ENCODE results near the gene TM7SF3. TPM values are rescaled to one million over a fixed set of nuclear protein-coding genes. Genes with fewer than 3 reads are reported as not detected.
A peak's percentile ranks its signal among the peaks of the same experiment; 100 is the strongest.

TM7SF3 gene
- total and polyA plus RNA-seq, 2 donors (not counting 1 experiment from before 2014, with no cell fraction given) = 85.3 to 156 TPM

DNA sequence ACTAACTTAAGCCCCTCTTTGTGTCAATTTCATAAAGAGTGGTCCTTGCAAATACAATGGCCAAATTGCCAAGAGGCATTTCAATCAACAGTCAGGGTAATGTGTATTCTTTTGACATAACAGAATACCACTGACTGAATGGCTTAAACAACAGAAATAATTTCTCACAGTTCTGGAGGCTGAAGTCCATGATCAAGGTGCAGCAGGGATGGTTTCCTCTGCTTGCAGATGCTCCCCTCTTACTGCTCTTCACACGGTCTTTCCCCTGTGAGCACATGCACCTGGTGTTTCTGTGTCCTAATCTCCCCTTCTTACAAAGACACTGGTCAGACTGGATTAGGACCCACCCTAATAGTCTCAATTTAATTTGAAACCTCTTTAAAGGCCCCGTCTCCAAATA lies 44.0 kb downstream of the TM7SF3 start:
- H3K4me1 ChIP-seq (ENCODE audit: control insufficient read depth, extremely low read depth, insufficient read depth, low read length) = no peaks in the 10 kb centered on the region
- H3K4me2 ChIP-seq (ENCODE audit: extremely low read depth, insufficient read depth, low read length) = no peak overlapping the region
- H3K9me3 ChIP-seq (ENCODE audit: control insufficient read depth, insufficient read depth, low read depth, low read length) = no peaks in the 10 kb centered on the region
- no peak overlapping the region for H3K4me3 ChIP-seq (replicated peaks in 1 of 4; ENCODE audit: control extremely low read depth in 1 of 4, insufficient read depth in 1 of 4, low read depth in 3 of 4, low read length in 4 of 4)
- no peak overlapping the region for H3K9ac ChIP-seq (ENCODE audit: insufficient read depth, low read length)
- no peak overlapping the region for H3K27ac ChIP-seq (ENCODE audit: insufficient read depth, low read length)
- H3K36me3 ChIP-seq (ENCODE audit: control insufficient read depth, insufficient read depth, low read length) = no peaks in the 10 kb centered on the region
- H3K79me2 ChIP-seq (ENCODE audit: control insufficient read depth, insufficient read depth, low read length) = no peaks in the 10 kb centered on the region
- H2AFZ ChIP-seq (ENCODE audit: low read length) = no peak overlapping the region
- no peak for DNase-seq (ENCODE audit: low read depth in 2 of 2)
- no peaks in the 10 kb centered on the region for H4K20me1 ChIP-seq (ENCODE audit: control insufficient read depth, extremely low read depth, insufficient read depth, low read length)
- TF ChIP-seq EZH2 (IDR thresholded peaks at IDR 0.05; ENCODE audit: low read length, missing control alignments) = no peak
- TF ChIP-seq, protein P1, sequence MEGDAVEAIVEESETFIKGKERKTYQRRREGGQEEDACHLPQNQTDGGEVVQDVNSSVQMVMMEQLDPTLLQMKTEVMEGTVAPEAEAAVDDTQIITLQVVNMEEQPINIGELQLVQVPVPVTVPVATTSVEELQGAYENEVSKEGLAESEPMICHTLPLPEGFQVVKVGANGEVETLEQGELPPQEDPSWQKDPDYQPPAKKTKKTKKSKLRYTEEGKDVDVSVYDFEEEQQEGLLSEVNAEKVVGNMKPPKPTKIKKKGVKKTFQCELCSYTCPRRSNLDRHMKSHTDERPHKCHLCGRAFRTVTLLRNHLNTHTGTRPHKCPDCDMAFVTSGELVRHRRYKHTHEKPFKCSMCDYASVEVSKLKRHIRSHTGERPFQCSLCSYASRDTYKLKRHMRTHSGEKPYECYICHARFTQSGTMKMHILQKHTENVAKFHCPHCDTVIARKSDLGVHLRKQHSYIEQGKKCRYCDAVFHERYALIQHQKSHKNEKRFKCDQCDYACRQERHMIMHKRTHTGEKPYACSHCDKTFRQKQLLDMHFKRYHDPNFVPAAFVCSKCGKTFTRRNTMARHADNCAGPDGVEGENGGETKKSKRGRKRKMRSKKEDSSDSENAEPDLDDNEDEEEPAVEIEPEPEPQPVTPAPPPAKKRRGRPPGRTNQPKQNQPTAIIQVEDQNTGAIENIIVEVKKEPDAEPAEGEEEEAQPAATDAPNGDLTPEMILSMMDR (conservative IDR thresholded peaks at IDR 0.05 in 1 of 2, IDR thresholded peaks at IDR 0.05 in 1 of 2; ENCODE audit: low read depth in 1 of 2, low read length in 2 of 2) = no peak
- no peaks in the 10 kb centered on the region for H3K27me3 ChIP-seq (ENCODE audit: control insufficient read depth, insufficient read depth, low read length)

DNA sequence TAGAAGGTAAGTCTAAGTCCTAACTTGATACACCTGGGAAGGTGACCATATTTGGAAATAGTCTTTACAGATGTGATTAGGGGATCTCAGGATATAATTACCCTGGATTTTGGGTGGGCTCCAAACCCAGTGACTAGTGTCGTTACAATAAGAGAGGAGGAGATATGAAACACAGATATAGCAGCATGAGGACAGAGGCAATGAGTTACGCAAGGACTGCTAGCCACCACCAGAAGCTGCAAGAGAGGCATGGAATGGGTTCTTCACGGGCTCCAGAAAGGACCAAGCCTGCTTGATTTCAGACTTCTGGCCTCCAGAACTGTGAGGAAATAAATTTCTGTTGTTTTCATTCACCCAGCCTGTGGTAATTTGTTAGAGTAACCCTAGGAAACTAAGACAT lies 47.3 kb downstream of the TM7SF3 start:
- Histone ChIP-seq H2AFZ (ENCODE audit: low read length) (no peak overlapping the region), H3K27ac (ENCODE audit: insufficient read depth, low read length) (no peak overlapping the region), H3K4me3 (replicated peaks in 1 of 4; ENCODE audit: control extremely low read depth in 1 of 4, insufficient read depth in 1 of 4, low read depth in 3 of 4, low read length in 4 of 4) (no peak overlapping the region), H3K4me2 (ENCODE audit: extremely low read depth, insufficient read depth, low read length) (no peak overlapping the region), H4K20me1 (ENCODE audit: control insufficient read depth, extremely low read depth, insufficient read depth, low read length) (no peaks in the 10 kb centered on the region), H3K9me3 (ENCODE audit: control insufficient read depth, insufficient read depth, low read depth, low read length) (no peaks in the 10 kb centered on the region), H3K4me1 (ENCODE audit: control insufficient read depth, extremely low read depth, insufficient read depth, low read length) (no peaks in the 10 kb centered on the region), H3K79me2 (ENCODE audit: control insufficient read depth, insufficient read depth, low read length) (no peaks in the 10 kb centered on the region), H3K27me3 (ENCODE audit: control insufficient read depth, insufficient read depth, low read length) (no peaks in the 10 kb centered on the region), H3K36me3 (ENCODE audit: control insufficient read depth, insufficient read depth, low read length) (no peaks in the 10 kb centered on the region), H3K9ac (ENCODE audit: insufficient read depth, low read length) (no peak overlapping the region)
- TF ChIP-seq EZH2 (IDR thresholded peaks at IDR 0.05; ENCODE audit: low read length, missing control alignments) = no peak
- TF ChIP-seq, protein P1 (conservative IDR thresholded peaks at IDR 0.05 in 1 of 2, IDR thresholded peaks at IDR 0.05 in 1 of 2; ENCODE audit: low read depth in 1 of 2, low read length in 2 of 2) = no peak
- no peak for DNase-seq (ENCODE audit: low read depth in 2 of 2)

DNA sequence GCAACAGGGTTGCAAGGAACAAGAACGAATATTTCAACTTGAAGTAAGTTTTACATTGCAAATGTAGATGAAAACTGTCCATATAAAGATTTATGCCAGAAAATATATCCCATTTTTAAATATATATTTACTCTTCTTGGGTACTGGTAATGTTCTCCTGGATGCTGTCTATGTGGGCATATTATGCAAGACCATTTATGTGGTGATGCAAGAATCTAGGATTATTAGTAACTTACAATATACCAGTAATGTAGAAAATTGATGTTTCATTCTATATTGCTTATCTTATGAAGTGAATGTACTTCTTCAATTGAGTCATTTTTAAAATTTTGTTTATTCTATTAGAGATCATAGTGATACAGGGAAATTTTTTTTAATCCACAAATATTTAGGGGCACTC lies 50.8 kb downstream of the TM7SF3 start:
- Histone ChIP-seq H3K9me3 (ENCODE audit: control insufficient read depth, insufficient read depth, low read depth, low read length) (no peaks in the 10 kb centered on the region), H3K36me3 (ENCODE audit: control insufficient read depth, insufficient read depth, low read length) (peaks cover 2% of the 10 kb centered on the region), H2AFZ (ENCODE audit: low read length) (no peak overlapping the region), H3K9ac (ENCODE audit: insufficient read depth, low read length) (no peak overlapping the region), H4K20me1 (ENCODE audit: control insufficient read depth, extremely low read depth, insufficient read depth, low read length) (no peaks in the 10 kb centered on the region), H3K4me3 (replicated peaks in 1 of 4; ENCODE audit: control extremely low read depth in 1 of 4, insufficient read depth in 1 of 4, low read depth in 3 of 4, low read length in 4 of 4) (no peak overlapping the region), H3K4me2 (ENCODE audit: extremely low read depth, insufficient read depth, low read length) (no peak overlapping the region), H3K27me3 (ENCODE audit: control insufficient read depth, insufficient read depth, low read length) (no peaks in the 10 kb centered on the region), H3K4me1 (ENCODE audit: control insufficient read depth, extremely low read depth, insufficient read depth, low read length) (no peaks in the 10 kb centered on the region), H3K27ac (ENCODE audit: insufficient read depth, low read length) (no peak overlapping the region), H3K79me2 (ENCODE audit: control insufficient read depth, insufficient read depth, low read length) (no peaks in the 10 kb centered on the region)
- peak in 1 of 2 donors; percentile 71 for DNase-seq (ENCODE audit: low read depth in 2 of 2)
- no peak for TF ChIP-seq EZH2 (IDR thresholded peaks at IDR 0.05; ENCODE audit: low read length, missing control alignments)
- TF ChIP-seq, protein P1 (conservative IDR thresholded peaks at IDR 0.05 in 1 of 2, IDR thresholded peaks at IDR 0.05 in 1 of 2; ENCODE audit: low read depth in 1 of 2, low read length in 2 of 2) = no peak

Data from fibroblast of lung (primary cell).